HepG2 (cell line): Measurements from ENCODE around the gene TRAPPC12. TPM values are rescaled to one million over a fixed set of nuclear protein-coding genes. Genes with fewer than 3 reads are reported as not detected.

Source experiments
- ARNT2 ChIP-seq: sonication (generic); formaldehyde crosslinking; IDR thresholded peaks from 2 replicates; pipeline ENCODE4 v1.8.0; 2022; ENCODE audit warnings: mild to moderate bottlenecking, low read depth, missing genetic modification reagents, moderate library complexity
- BCL6 ChIP-seq: IDR thresholded peaks from 2 replicates; pipeline ENCODE4 v1.6.1; 2016; ENCODE audit warnings: missing genetic modification reagents, missing compliant biosample characterization
- CREB1 ChIP-seq, 2 experiments: fragments of 450-650 bp in 1 of 2; IDR thresholded peaks; 2 replicates each; pipeline ENCODE4 v1.6.1; 2016 to 2017; ENCODE audit warnings: control low read depth in 1 of 2, mild to moderate bottlenecking in 1 of 2, missing compliant biosample characterization in 1 of 2, missing genetic modification characterization in 1 of 2
- NKX3-1 ChIP-seq: sonication (generic); formaldehyde crosslinking; IDR thresholded peaks from 2 replicates; pipeline ENCODE4 v1.5.0; 2020; ENCODE audit warnings: missing genetic modification reagents
- PCBP2 ChIP-seq: fragments of 200-400 bp; formaldehyde crosslinking; optimal IDR thresholded peaks from 2 replicates; pipeline ENCODE3; 2018; ENCODE audit warnings: low read length, low read depth; ENCODE audit not compliant: poor library complexity, severe bottlenecking
- ZKSCAN8 ChIP-seq: IDR thresholded peaks from 2 replicates; pipeline ENCODE4 v1.6.1; 2016; ENCODE audit warnings: borderline replicate concordance, missing genetic modification reagents, missing compliant biosample characterization
- ZNF672 ChIP-seq: sonication (generic); formaldehyde crosslinking; IDR thresholded peaks from 2 replicates; pipeline ENCODE4 v1.8.1; 2022; ENCODE audit warnings: missing genetic modification reagents
- ZSCAN29 ChIP-seq: sonication (generic); formaldehyde crosslinking; conservative IDR thresholded peaks from 2 replicates; pipeline ENCODE4 v1.4.0; 2020; ENCODE audit warnings: mild to moderate bottlenecking, missing genetic modification reagents
- polyA plus RNA-seq, 8 experiments: library from polyadenylated mRNA; depleted of rRNA in 3 of 8; stranded (reverse) in 7 of 8; unstranded in 1 of 8; fragments of >200 nt; fragmentation: Illumina TruSeq in 4 of 8; extraction: Trizol in 4 of 8; gene quantifications; 2 replicates each; pipeline versions ENCODE4 v1.2.1 to v1.2.3, GENCODE V29; 2011 to 2016; ENCODE audit warnings: low read depth in 4 of 8, missing spikeins in 1 of 8, mixed read lengths in 1 of 8; ENCODE audit not compliant: insufficient read depth in 1 of 8
- total RNA-seq, 5 experiments: library from RNA; depleted of rRNA; stranded (reverse); fragments of >200 nt; fragmentation: Illumina TruSeq; extraction: Trizol; gene quantifications; 2 replicates each; pipeline ENCODE4 v1.2.3, GENCODE V29; 2016; ENCODE audit warnings: low read depth in 1 of 5
- TF ChIP-seq, protein P1 (sequence below): sonication (generic); formaldehyde crosslinking; IDR thresholded peaks from 2 replicates; pipeline ENCODE4 v1.5.0; 2020; ENCODE audit warnings: mild to moderate bottlenecking, missing genetic modification reagents
- TF ChIP-seq, protein P2 (sequence below): sonication (generic); formaldehyde crosslinking; IDR thresholded peaks from 2 replicates; pipeline ENCODE4; 2020; ENCODE audit warnings: missing genetic modification reagents, mild to moderate bottlenecking, borderline replicate concordance
- TF ChIP-seq, protein P3 (sequence below): IDR thresholded peaks from 2 replicates; pipeline ENCODE4 v1.6.1; 2016; ENCODE audit warnings: mild to moderate bottlenecking
- TF ChIP-seq, protein P4 (sequence below): fragments of 450-650 bp; IDR thresholded peaks from 2 replicates; pipeline ENCODE4 v1.6.1; 2017
- TF ChIP-seq, protein P5 (sequence below): sonication (generic); formaldehyde crosslinking; IDR thresholded peaks from 2 replicates; pipeline ENCODE4 v1.8.1; 2022; ENCODE audit warnings: mild to moderate bottlenecking, missing genetic modification reagents
- TF ChIP-seq, protein P6 (sequence below): IDR thresholded peaks from 2 replicates; pipeline ENCODE4 v1.6.1; 2012; ENCODE audit warnings: low read length, improper control_type of control experiment

Gene TRAPPC12
- total and polyA plus RNA-seq, 2 of the 13 experiments (the other 11 are each of a cell fraction or from before 2014, with no cell fraction given) = 46.4 to 97.7 TPM

DNA sequence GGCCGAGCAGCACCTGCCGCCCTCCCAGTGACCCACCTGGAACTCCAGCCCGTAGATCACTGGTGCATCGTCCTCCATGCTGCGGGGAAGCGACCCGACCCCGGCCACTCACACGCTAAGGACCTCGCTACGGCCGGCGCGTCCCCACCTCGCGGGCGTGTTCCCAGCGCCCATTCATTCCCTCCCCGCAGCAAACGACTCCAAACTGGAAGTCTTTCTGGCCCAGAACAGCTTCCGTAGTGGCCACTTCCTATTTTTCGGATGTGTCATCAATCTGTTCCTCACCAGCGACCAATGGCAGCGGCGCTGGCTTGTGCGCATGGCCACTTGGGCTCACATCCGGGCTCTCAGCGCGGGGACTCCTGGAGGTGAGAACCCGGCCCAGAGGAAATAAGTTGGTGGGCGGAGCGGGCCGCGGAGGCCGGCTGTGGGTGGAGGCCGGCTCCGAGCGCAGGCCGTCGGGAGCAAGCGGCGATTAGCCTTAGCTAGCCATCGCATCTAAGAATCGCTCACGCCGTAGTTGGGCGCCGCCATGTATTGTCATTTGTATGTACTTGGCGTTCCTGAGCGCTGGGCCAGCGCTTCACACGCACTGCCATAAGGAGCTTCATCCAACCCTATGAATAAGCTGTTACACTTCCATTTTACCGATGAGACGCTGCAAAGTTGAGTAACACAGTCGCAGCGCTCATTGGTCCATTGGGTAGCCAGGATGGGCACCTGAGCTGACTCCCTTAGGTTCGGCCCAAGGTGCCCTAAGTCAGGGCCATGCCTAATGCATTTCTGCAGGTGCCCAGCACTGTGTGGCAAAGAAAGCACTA is 1.7 kb upstream of the TRAPPC12 start, which contains the start of gene EIPR1 (continued):
- TF ChIP-seq, protein P1, sequence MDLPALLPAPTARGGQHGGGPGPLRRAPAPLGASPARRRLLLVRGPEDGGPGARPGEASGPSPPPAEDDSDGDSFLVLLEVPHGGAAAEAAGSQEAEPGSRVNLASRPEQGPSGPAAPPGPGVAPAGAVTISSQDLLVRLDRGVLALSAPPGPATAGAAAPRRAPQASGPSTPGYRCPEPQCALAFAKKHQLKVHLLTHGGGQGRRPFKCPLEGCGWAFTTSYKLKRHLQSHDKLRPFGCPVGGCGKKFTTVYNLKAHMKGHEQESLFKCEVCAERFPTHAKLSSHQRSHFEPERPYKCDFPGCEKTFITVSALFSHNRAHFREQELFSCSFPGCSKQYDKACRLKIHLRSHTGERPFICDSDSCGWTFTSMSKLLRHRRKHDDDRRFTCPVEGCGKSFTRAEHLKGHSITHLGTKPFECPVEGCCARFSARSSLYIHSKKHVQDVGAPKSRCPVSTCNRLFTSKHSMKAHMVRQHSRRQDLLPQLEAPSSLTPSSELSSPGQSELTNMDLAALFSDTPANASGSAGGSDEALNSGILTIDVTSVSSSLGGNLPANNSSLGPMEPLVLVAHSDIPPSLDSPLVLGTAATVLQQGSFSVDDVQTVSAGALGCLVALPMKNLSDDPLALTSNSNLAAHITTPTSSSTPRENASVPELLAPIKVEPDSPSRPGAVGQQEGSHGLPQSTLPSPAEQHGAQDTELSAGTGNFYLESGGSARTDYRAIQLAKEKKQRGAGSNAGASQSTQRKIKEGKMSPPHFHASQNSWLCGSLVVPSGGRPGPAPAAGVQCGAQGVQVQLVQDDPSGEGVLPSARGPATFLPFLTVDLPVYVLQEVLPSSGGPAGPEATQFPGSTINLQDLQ = peak; percentile 83
- TF ChIP-seq ZKSCAN8 (CRISPR knock-in tag) = peak; percentile 47; the same call in 1 of the 2 replicates
- TF ChIP-seq ZSCAN29 (CRISPR knock-in tag) = peak; percentile 84; the same call in 1 of the 2 replicates
- no peak for TF ChIP-seq NKX3-1
- TF ChIP-seq, protein P2, sequence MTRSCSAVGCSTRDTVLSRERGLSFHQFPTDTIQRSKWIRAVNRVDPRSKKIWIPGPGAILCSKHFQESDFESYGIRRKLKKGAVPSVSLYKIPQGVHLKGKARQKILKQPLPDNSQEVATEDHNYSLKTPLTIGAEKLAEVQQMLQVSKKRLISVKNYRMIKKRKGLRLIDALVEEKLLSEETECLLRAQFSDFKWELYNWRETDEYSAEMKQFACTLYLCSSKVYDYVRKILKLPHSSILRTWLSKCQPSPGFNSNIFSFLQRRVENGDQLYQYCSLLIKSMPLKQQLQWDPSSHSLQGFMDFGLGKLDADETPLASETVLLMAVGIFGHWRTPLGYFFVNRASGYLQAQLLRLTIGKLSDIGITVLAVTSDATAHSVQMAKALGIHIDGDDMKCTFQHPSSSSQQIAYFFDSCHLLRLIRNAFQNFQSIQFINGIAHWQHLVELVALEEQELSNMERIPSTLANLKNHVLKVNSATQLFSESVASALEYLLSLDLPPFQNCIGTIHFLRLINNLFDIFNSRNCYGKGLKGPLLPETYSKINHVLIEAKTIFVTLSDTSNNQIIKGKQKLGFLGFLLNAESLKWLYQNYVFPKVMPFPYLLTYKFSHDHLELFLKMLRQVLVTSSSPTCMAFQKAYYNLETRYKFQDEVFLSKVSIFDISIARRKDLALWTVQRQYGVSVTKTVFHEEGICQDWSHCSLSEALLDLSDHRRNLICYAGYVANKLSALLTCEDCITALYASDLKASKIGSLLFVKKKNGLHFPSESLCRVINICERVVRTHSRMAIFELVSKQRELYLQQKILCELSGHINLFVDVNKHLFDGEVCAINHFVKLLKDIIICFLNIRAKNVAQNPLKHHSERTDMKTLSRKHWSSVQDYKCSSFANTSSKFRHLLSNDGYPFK = peak; percentile 97
- peak; percentile 85 for TF ChIP-seq CREB1 (IDR thresholded peaks at IDR 0.05)
- peak; percentile 98 for TF ChIP-seq CREB1 (CRISPR knock-in tag; IDR thresholded peaks at IDR 0.05)
- TF ChIP-seq PCBP2 = no peak
- TF ChIP-seq, protein P3, sequence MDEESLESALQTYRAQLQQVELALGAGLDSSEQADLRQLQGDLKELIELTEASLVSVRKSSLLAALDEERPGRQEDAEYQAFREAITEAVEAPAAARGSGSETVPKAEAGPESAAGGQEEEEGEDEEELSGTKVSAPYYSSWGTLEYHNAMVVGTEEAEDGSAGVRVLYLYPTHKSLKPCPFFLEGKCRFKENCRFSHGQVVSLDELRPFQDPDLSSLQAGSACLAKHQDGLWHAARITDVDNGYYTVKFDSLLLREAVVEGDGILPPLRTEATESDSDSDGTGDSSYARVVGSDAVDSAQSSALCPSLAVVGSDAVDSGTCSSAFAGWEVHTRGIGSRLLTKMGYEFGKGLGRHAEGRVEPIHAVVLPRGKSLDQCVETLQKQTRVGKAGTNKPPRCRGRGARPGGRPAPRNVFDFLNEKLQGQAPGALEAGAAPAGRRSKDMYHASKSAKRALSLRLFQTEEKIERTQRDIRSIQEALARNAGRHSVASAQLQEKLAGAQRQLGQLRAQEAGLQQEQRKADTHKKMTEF = peak; percentile 97
- TF ChIP-seq, protein P4, sequence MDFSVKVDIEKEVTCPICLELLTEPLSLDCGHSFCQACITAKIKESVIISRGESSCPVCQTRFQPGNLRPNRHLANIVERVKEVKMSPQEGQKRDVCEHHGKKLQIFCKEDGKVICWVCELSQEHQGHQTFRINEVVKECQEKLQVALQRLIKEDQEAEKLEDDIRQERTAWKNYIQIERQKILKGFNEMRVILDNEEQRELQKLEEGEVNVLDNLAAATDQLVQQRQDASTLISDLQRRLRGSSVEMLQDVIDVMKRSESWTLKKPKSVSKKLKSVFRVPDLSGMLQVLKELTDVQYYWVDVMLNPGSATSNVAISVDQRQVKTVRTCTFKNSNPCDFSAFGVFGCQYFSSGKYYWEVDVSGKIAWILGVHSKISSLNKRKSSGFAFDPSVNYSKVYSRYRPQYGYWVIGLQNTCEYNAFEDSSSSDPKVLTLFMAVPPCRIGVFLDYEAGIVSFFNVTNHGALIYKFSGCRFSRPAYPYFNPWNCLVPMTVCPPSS = no peak
- TF ChIP-seq, protein P5, sequence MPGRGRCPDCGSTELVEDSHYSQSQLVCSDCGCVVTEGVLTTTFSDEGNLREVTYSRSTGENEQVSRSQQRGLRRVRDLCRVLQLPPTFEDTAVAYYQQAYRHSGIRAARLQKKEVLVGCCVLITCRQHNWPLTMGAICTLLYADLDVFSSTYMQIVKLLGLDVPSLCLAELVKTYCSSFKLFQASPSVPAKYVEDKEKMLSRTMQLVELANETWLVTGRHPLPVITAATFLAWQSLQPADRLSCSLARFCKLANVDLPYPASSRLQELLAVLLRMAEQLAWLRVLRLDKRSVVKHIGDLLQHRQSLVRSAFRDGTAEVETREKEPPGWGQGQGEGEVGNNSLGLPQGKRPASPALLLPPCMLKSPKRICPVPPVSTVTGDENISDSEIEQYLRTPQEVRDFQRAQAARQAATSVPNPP = peak; percentile 94; the same call in 1 of the 2 replicates
- peak; percentile 91 for TF ChIP-seq ARNT2 (CRISPR knock-in tag)
- peak; percentile 53 for TF ChIP-seq BCL6 (CRISPR knock-in tag)
- TF ChIP-seq, protein P6, sequence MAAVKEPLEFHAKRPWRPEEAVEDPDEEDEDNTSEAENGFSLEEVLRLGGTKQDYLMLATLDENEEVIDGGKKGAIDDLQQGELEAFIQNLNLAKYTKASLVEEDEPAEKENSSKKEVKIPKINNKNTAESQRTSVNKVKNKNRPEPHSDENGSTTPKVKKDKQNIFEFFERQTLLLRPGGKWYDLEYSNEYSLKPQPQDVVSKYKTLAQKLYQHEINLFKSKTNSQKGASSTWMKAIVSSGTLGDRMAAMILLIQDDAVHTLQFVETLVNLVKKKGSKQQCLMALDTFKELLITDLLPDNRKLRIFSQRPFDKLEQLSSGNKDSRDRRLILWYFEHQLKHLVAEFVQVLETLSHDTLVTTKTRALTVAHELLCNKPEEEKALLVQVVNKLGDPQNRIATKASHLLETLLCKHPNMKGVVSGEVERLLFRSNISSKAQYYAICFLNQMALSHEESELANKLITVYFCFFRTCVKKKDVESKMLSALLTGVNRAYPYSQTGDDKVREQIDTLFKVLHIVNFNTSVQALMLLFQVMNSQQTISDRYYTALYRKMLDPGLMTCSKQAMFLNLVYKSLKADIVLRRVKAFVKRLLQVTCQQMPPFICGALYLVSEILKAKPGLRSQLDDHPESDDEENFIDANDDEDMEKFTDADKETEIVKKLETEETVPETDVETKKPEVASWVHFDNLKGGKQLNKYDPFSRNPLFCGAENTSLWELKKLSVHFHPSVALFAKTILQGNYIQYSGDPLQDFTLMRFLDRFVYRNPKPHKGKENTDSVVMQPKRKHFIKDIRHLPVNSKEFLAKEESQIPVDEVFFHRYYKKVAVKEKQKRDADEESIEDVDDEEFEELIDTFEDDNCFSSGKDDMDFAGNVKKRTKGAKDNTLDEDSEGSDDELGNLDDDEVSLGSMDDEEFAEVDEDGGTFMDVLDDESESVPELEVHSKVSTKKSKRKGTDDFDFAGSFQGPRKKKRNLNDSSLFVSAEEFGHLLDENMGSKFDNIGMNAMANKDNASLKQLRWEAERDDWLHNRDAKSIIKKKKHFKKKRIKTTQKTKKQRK = no peak
- TF ChIP-seq ZNF672 (CRISPR knock-in tag) = 0 out of 2 replicates have a peak, but pooled peaks have one; percentile 17
